Measurements from ENCODE around the gene AHRR.
"Not testable (repeated sequence)": the region's sequence is repeated elsewhere in the genome, so short reads cannot be mapped to it uniquely, and the experiment has no call there.

AHRR gene

DNA sequence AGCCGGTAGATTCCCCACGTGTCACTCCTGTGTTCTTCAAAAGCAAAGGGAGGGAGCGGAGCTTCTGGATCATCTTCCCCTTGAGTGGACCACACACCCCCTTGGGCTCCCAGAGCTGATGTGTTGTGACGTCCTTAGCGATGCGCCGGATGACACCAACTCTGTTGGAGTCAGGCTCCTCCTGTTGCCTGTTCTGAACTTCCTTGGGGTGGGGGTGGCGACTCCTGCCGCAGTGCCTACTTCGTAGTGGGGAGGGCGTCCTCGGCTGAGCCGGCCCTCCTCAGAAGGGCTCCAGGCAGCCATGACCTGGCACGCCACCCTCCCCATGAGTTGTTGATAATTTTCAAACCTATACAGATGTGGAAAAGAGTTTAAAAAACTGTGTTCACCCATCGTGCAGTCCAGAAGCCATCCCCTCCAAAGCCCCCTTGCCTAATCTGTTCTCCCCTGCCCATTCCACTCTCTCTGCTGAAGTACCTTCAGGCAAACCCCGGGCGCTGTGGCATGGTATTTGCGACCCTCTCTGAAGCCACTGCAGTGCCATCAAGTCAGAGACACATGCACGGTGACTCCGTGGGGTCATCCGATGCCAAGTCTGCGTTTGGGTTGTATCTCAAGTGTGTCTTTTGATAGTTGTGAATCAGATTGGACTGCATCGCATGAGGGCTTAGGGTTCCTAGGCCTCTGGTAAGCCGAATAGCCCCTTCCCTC is 138.2 kb downstream of the AHRR start:
- no peak for DNase-seq (ENCODE audit: low spot score)

DNA sequence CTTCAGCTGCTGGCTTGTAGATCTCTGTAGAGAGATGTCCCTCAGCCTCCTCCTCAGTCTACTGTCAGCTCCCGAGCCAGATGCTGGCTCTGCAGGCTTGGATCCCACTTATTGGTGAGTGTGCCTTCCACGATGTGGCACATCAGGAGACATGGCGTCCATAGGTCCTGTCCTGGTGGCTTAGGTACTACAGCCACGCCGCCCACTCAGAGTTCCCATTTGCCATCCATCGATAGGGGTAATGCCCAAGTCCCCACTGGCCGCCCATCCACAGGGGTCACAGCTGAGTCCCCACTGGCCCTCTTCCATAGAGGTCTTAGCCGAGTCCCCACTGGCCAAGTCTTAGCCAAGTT is 138.7 kb downstream of the AHRR start:
- DNase-seq (ENCODE audit: low spot score) = no peak

- no peak for DNase-seq (ENCODE audit: low spot score)
Measured at GRCh38 chr5:462051-462481, 140.6 kb downstream of the AHRR start.

DNA sequence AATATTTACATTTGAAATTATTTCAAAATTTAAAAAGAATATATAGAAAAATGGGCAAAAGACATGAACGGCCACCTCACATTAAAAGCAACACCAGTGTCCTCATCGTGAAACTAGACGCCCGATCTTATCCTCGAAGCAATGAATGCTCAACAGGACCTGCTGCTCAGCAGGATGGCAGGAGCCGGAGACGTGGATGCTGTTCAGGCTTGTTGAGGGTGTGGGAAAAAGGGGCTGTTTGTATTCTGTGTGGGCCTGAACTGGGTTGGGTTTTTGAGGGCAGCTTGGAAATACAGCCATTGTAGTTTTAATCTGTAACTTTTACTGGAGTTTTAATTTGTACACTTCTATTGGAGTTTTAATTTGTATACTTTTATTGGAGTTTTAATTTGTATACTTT is 141.8 kb downstream of the AHRR start:
- no peak for DNase-seq (ENCODE audit: low spot score)

- DNase-seq (ENCODE audit: low spot score) = no peak
Measured at GRCh38 chr5:463952-464351, 142.4 kb downstream of the AHRR start.

DNA sequence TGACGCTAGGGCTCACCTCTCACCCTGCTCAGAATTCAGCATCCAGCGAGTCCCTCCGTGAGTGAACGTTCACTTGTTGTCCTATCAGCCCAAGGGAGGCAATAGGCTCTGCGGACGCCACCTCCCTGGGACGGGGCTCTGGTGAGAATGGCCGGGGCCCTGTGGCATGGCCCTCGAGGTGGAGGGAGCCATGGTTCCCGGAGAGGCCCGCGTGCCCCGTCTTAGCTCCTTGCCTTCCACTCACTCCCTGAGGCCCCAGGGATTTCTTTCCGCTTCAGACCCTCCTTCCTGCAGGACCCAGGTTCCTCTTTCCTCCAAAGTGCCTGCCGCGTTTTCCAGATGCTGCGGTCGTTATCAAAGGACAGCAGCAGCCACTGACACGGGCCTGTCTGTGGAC is 142.9 kb downstream of the AHRR start:
- DNase-seq (ENCODE audit: low spot score) = no peak

DNA sequence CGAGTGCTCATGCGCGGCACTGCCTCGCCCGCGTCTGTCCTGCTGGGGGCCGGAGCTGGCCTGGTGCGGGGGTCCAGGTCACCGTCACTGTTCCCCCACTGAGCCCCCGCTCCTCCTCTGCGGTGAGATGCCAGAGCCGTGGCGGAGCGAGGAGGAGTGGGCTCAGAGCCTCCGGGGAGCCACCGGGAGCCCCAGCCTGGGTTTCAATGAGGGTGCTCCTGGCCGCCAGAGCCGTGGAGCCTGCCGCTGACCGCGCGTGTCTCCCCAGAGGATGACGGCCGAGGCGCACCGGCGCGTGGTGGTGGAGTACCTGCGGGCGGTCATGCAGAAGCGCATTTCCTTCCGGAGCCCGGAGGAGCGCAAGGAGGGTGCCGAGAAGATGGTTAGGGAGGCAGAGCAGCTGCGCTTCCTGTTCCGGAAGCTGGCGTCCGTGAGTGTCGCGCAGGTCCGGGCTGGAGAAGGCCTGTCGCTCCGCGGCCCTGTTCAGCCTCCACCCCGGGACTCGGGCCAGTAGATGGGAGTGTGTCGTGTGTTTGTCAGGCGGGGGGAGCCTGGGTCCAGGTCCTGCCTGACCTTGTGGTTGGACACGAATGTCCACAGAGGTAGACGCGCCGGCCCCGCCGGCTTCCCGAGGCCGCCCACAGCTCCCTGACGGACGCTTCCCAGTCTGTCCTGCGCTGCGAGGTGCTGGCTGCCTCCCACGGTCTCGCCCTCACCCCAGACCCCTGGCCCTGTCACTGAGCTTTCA is 143.5 kb downstream of the AHRR start:
- no peak for DNase-seq (ENCODE audit: low spot score)

GRCh38 chr5:465591-466403 is 144.3 kb downstream of the AHRR start:
- DNase-seq (ENCODE audit: low spot score) = no peak

GRCh38 chr5:466661-467310 is 145.3 kb downstream of the AHRR start:
- DNase-seq (ENCODE audit: low spot score) = no peak

DNA sequence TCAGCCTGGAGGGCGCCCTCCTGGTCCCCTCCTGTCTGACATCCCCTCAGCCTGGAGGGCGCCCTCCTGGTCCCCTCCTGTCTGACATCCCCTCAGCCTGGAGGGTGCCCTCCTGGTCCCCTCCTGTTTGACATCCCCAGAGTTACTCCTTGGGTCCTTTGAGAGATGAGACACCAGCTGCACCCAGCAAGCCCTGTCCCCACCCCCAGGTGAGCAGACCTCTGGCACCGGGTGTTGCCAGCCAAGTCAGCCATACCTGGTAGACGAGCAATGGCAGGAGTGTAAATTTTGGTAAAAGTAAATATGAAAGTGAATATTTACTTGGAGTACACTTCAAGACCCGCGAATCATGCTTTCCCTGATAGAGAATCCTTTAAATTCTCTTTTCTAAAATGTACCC is 146.9 kb downstream of the AHRR start:
- no peak for DNase-seq (ENCODE audit: low spot score)

DNA sequence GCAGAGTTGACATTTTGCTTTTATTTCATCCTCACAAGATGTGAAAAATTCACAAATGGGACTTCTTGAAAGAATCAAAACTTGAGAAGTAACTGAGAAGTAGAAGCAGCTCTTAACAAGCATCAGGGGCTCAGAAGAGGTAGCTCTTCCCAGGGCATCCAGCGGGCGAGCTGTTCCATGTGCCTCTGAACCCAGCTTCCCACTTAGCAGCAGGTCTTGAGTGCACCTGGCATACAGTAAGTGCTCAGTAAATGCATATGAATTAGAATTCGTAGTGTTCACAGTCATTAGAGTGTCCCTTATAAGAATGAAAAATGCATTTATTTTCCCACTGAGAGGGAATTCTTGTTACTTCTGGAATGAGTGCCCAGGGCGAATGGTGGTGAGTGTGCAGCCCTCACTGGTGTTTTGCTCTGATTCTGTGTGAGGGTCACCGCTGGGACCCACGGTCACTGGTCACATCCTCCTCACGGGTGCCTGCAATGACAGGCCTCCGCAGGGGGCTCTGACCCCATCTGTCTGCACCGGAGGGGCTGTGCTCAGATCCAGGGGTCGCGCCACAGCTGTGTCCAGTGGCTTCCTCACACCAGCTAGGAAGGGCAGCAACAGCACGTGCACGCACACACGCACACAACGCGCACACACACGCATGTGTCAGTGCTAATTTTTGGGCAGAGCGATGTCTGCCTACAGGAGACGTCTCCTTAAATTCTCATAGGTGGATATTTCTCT is 148.4 kb downstream of the AHRR start:
- DNase-seq (ENCODE audit: low spot score) = no peak

DNA sequence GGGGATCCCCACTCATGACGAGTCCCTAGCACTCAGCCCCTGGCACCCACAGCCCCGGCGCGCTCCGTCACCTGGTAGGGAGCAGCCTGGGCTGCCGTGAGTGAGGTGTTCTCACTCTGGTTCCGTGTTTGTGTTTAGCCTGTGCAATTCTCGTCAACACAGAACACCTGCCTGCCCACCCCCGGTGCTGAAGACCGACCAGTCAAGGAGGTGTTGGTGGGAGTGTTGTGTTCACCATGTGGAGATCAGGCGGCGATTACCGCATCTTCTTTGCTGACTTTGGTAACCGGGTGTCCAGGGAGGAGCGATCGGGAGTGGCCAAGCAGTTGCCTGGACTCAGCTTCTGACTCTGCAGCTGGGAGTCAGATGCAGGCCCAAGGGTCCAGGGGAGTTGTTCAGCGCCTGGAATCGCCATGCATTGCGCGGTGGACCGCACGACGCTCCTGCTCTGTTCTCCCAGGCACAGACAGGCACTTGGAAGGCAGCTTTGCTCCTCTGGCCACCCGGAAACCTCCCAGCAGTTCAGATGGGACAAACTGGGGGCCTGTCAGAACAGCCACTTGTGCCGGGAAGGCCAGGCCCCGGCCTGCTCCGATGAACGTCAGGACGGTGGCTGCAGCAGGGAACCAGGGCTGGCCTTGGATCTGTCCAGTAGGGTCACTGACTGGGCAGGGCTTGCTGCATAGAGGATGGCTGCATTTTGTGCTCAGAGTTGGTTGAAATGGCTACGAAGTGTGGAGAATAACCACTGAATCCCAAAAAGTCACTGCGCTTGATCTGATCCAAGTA is 149.6 kb downstream of the AHRR start:
- no peak for DNase-seq (ENCODE audit: low spot score)

DNA sequence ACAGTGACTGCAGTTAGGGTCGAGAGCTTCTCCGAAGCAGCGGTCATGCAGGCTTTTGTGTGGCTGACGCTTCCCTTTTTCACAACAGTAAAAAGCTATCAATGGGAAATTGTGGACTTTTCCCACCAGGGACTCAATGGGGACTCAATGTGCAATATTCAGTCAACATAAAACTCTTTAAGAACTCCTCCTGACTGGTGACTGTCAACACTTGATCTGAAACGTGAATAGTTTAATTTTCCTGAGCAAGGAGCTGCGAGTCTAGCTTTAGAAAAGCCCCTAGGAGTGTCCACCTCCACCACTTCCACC is 150.2 kb downstream of the AHRR start:
- DNase-seq (ENCODE audit: low spot score) = no peak

DNA sequence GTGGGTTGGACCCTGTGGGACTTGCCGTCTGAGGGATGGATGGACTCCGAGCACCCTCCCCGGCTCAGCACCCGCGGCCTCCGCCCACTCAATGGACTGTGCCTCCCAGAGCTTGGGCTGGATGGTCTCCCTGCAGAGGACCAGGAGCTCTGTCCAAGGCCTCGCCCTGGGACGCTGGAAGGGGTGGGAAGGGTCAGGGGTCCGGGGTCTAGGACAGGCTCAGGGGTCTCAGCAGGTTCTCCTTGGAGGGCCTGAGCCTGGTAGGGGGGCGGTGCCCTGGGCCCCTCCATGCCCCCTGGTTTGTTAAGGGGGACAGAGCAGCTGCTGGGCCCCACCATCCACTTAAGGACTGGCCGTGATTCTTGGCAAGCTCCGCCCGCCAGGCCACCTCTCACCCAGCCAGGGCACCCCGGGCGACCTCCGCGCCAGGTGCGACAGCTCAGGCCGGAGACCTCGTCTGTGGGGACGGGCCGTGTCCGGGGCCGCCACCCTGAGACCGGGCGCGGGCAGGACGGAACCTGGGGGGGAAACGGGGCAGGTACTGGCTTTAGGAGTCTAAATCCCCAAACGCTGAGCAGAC is 150.7 kb downstream of the AHRR start:
- peak; percentile 22 for DNase-seq (ENCODE audit: low spot score)

DNA sequence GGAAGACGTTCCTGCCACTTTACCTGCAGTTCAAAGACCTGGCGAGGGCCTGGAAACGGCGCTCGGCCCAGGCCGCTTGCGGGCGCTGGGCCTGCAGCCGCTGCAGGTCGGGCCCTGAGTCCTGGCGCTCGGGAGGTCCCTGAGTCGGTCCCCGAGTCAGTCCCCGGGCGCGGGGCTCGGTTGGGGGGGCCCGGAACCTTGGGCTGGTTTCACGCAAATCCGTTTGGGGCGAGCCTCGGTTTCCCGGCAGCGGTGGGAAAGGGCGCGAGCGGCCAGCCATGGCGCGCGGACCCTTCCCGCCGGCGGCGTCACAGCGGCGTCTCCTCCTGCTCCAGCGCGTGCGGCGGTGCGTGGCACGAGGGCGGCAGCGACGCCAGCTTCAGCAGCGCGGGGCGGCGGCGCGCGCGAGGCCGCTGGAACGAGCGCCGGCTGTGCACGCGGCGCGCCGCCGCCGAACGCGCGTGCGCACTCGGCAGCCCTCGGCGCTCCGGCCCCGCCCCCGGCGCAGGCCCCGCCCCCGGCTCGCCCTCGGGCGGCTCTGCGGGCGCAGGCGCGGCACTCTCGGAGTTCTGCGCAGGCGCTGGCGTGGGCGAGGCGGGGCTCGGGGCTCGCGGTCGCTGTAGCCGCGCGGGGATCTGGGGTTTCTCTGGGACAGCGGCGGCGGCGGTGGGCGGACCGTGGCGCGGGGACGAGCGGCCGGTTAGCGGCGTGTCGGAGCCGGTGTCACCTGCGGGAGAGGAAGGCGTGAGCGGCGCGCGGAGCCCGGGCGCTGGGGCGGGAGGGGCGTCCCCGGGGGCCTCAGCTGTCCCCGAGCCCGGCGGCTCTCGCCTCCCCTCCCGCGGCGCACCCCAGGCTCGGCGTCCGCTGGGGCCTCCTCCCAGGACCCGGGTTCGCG is 151.4 kb downstream of the AHRR start:
- DNase-seq (ENCODE audit: low spot score) = peak; percentile 87

GRCh38 chr5:473551-474192 is 152.2 kb downstream of the AHRR start:
- peak; percentile 69 for DNase-seq (ENCODE audit: low spot score)

- DNase-seq (ENCODE audit: low spot score) = not testable (repeated sequence)
Measured at GRCh38 chr5:474232-474839, 152.8 kb downstream of the AHRR start.

DNA sequence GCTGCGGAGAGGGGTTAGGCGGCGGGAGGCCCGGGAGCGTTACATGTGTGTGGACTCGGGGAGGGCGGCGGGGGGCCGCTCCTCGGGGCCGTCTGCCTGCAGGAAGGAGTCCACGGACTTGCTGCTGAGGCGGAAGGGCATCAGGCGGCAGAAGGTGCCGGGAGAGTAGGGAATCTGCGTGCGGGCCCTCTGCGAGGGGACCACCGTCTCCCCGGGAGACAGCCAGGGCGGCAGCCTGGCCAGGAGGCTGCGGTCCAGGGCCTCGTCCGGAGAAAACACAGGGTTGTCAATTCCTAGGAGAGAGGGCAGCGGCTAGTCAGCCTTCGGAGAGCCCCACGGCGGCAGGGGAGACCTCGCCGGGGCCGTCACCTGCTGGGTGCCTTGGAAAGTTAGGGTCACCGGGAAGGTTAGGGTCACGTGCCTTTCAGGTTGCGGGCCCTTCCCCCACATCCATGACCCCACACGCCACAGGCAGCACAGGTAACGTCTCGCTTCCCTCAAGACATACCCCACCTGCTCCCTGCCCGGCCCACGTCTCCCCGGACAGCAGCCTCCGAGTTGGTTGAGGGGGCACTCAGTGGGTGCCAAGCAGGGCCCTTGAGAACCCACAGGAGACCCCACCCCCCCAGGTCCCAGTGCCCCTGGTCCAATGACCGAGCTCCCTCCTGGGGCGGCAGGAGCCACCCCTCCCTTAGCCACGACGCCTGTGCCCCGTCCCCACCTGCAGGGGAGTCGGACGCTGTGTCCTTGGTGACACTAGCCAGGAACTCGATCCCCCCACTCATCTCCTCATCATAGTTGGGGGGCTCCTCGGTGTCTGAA is 153.5 kb downstream of the AHRR start:
- DNase-seq (ENCODE audit: low spot score) = peak; percentile 23
